ENCODE results near the gene PTOV1.

DNA sequence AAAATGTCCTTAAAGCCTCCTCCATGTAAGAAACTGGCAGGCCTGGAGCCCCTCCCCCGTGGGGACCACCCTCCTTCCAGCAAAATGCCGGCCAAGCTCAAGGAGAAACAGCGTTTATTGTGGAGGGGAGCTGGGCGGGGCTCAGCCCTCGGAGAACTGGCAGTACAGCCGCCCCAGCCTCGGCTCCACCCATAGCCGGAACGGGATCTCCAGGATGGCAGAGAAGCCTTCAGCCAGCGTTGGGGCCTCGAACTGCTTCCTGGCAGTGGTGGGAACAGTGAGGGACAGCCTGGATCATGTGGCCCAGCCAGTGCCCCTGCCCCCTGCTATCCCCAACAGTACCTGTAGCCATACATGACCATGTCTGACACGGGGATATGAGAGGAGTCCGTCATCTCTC, 10.1 kb downstream of the PTOV1 start:
- no peak for TF ChIP-seq EP300 (IDR thresholded peaks at IDR 0.05)
- TF ChIP-seq CTCF (IDR thresholded peaks at IDR 0.05): no peak
- TF ChIP-seq POLR2A (IDR thresholded peaks at IDR 0.05): no peak
- TF ChIP-seq POLR2AphosphoS5 (IDR thresholded peaks at IDR 0.05): no peak
